Endometrium (tissue), 2 donors: ENCODE measurements around the gene TSPAN17.
"Not testable (repeated sequence)": the region's sequence is repeated elsewhere in the genome, so short reads cannot be mapped to it uniquely, and the experiment has no call there.

ENCODE experiments used
- FAIRE-seq: peaks from 2 replicates; lab custom pipeline; 2012; peaks lifted over from hg19 to GRCh38; lab: Jason Lieb, UNC
- donor health status: control.
- donor health status: control.

Gene TSPAN17

GRCh38 chr5:176682016-176682531, 34.8 kb downstream of the TSPAN17 start:
- FAIRE-seq, result no peak

- no peak for FAIRE-seq
These were observed 37.7 kb downstream of the TSPAN17 start for GRCh38 chr5:176685010-176685409.

DNA sequence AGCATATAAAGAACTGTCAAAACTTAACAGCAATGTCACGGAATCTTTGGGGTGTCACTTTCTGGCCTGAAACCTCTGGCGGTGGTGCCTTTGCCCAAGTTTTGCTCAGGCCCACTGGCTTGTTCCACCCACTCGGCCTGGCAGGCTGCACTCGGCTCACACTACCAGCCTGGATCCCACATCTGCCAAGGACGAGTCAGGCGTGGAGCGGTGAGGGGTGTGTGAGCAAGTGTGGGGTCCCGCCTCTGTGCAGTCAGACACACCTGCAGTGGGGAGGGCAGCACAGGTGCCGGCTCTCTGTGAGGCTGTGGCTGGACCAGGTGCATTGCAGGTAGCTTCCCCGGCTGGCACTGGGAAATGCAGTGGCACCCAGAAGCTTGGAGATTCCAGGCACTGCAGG, 40.0 kb downstream of the TSPAN17 start:
- FAIRE-seq, result no peak

DNA sequence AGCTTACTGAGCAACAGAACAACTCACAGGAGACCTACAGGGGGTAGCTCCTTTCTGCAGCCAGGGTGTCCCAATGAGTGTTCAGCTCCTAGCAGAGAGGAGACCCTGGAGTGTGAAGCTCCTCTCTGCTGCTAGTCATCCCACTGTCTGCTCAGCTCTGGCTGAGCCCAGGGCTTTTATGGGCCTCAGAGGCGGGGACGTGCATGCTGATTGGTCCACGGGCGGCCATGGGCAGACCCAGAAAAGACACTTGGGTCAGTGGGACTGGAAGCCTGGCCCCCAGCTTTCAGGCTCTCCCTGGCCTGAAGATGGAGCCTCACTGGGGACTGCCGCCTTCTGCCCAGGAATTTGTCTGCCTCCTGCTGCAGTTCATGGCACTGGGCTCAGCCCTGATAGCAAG, 40.6 kb downstream of the TSPAN17 start:
- no peak for FAIRE-seq

DNA sequence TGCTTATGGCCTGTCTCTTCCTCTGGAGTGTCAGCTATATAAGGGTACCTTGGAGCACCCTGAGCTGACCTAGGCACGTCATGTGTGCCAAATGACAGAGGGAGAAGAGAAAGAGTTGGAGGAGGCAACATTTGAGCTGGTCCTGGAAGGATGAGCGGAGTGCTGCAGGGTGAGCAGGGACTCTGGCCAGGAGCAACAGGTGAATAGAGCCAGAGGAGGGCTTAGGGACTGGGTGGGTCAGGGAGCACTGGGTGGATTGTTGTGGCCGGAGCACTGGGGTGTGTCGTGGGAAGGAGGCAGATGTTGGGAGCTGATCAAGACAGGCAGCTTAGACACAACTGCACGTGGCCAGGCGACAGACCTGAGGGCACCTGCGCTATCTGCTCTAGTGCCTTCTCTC, 43.6 kb downstream of the TSPAN17 start:
- FAIRE-seq, result no peak

DNA sequence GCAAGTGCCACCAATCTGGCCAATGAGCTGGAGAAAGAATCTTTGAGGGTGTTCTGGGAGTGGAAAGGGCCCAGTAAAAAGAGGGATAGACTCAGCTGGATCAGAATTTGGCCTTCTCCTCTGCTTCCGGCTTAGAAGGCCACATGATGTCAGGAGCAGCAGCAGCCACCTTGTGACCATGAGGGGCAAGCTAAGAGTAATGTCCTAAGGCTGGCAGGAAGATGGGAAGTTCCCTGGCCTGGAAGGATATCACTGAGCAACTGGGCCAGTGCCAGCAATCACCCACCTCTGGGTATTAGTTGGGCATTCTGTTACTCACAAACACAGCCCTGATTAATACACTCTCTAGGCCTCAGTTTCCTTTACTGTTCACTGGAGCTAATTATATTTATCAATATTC, 44.2 kb downstream of the TSPAN17 start:
- no peak for FAIRE-seq

DNA sequence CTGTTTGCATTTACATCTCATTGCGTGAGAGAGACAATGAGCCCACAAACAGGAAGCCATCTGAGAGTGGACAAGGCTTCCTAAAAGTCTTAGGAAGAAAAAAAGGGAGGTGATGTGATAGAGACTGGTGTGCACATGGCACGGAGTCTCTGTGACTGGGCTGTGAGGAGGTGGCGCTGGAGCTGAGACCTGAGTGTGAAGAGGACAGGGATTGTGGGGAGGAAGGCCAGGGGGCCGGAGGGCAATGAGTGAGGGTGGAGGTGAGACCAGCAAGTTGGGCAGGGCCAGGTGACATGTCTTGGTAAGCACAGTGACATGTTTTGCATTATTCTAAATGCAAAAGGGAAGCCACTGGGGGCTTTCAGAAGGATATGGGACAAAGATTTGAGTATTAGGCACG, 45.0 kb downstream of the TSPAN17 start:
- no peak for FAIRE-seq

- FAIRE-seq, result no peak
These were observed 45.7 kb downstream of the TSPAN17 start for GRCh38 chr5:176692839-176693476.

DNA sequence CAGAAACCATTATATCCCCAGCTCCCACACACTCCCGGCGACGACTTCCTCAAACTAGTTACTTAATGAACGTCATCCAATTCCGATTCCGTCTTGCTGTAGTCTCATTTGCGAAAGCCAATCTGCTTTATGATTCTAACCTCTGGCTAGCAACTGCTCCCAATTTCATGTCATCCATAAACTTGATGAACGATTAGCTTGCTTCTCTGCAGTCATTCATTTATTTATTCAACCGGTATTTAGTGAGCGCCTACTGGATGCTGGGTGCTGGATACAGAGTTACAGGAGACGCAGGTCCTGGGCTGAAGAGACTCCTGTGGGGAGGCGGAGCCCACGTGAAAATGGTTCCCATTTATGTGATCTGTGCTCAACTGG, 46.2 kb downstream of the TSPAN17 start:
- no peak for FAIRE-seq

GRCh38 chr5:176694146-176694545, 46.9 kb downstream of the TSPAN17 start:
- no peak for FAIRE-seq

GRCh38 chr5:176694631-176695030, 47.3 kb downstream of the TSPAN17 start:
- FAIRE-seq, result no peak

GRCh38 chr5:176695073-176695472, 47.8 kb downstream of the TSPAN17 start:
- FAIRE-seq, result no peak

DNA sequence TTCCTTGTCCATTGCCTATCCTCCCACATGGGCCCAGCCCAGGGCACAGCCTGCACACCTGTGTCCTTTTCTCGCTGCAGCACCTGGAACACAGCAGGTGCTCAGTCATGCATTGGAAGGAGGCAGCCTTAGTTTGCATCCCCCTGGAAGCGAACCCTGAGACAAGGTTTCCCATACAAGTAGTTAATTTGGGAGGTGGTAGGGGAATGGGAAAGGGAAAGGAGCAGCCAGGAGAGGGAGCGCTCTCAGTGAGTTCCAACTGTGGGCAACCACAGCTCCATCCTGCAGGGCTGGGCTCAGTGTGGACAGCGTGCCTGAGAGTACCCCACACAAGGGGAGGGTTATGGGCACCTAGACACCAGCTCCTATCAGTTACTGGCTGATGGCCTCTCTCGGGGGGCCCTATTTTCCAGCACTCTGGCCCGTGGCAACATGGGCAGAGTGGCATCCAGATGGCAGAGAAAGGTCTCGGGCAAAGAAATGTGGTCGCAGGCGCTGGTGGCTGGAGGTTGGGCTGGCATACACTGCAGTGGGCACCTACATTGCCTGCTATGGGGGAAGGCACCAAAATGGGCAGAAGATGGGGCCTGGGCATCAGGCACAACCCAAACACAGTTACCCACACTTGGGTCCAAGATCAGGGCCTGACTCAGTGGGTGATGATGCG, 50.1 kb downstream of the TSPAN17 start:
- FAIRE-seq, result no peak

GRCh38 chr5:176697934-176698538, 50.8 kb downstream of the TSPAN17 start:
- no peak for FAIRE-seq

- not testable (repeated sequence) for FAIRE-seq
These were observed 52.2 kb downstream of the TSPAN17 start for GRCh38 chr5:176699446-176699845.

DNA sequence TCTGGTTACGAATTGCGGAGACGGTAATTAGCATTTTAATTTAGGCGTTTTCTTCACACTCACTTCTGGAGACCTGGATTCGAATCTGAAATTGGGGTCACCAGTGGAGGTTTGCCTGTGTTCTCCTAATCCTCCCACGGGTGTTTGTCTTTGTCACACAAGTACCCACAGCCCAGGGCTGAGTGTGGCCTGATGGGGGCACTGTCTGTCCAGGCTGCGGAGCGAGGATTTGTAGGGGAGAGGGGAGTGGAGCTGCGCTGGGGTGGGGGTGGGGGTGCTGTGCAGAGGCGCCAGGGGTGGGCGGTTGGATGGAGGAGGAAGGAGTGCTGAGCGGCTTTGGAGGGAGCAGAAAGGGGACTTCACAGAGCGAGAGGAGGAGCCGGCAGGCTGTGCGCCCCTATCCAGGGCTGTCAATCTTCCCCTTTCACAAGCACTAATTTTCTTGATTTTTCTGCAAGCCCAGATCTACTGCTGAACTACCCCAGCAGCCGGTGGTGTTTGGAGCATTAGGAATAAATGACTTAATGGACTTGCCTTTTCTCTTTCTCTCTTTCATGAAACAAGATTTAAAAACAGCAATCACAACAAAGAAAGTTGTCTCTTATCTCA, 53.1 kb downstream of the TSPAN17 start:
- no peak for FAIRE-seq

DNA sequence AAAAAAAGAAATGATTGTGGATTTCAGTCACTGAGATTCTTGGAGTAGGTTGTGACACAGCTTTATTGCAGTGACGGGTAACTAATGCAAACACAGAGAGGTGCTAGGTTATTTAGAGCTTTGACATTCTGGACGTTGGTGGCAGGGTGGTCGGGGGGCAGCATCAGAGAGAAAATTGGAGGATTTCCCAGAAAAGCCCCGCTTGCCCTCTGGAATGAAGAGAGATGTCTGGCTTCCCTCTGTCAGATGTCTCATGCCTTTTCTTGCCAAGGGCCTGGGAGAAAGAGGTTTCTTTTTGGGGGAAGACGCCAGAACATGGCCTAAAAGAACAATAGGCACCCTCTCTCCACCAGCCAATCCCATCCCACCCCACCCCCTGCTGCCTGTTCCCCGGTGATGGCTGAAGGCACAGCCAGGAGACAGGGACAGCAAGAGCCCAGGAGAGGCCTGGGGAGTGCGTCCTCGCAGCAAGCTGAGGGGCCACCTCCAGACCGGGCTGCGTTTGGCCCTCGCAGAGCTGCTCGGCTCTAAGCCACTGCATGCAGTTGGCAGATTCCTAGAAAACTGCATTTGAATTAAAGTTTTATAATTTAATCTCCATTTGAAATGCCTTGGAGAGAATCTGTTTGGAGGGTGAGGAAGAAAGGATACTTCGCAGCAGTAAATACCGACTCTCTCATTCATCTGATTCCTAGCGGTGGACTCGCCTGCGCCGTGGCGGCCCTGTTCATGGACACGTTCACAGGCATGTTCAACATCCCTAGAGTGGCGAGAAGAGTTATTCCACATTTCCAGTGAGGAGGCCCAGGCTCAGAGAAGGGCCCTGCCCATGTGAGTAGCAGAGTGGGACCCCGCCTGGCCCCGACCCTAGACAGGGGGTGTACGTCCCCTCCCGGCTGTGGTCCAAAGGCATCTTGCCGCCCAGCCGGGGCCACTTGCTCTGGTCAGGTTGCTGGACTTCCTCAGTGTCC, 55.7 kb downstream of the TSPAN17 start:
- FAIRE-seq, result no peak

DNA sequence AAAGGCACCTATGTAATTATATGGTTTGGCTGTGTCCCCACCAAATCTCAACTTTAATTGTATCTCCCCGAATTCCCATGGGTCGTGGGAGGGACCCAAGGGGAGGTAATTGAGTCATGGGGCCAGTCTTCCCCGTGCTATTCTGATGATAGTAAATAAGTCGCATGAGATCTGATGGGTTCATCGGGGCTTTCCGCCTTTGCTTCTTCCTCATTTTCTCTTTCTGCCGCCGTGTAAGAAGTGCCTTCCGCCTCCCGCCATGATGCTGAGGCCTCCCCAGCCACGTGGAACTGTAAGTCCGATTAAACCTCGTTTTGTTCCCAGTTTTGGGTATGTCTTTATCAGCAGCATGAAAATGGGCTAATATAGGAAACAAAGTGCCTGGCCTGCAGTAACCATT, 56.6 kb downstream of the TSPAN17 start:
- no peak for FAIRE-seq

- FAIRE-seq, result no peak
These were observed 57.1 kb downstream of the TSPAN17 start for GRCh38 chr5:176704355-176704754.

GRCh38 chr5:176704817-176705216, 57.5 kb downstream of the TSPAN17 start:
- FAIRE-seq, result no peak
